ENCODE results near the gene MSANTD7. TPM values are rescaled to one million over a fixed set of nuclear protein-coding genes. Genes with fewer than 3 reads are reported as not detected.

MSANTD7 gene
- total RNA-seq, 1 experiment from 2014 or later: 14.3 TPM

DNA sequence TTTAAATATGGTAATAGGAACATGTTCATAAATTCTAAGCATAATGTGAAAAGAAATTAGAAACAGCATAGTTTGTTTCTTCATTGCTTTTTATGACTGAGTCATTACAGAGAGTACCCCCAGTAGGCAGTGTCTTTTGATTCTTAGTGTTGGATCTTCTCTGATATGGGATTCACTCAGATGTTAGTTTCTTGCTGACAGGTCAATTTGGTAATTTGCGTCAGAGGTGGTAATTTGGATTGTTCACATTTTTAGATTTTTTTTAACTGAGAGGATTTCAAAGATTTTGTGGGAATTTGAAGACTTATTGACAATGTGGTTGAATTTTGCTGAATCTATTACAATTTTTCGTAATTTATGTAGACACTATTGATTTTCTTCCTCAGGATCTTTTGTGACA is 2.1 kb downstream of the MSANTD7 start:
- peaks cover 70% of the 10 kb centered on the region for H3K79me2 ChIP-seq (ENCODE audit: insufficient read depth, low read length)
- no peaks in the 10 kb centered on the region for H3K27me3 ChIP-seq (ENCODE audit: insufficient read depth, low read length)
- intact Hi-C loops (cut with micrococcal nuclease): no loop called here
- peaks cover 4% of the 10 kb centered on the region; the same call in 1 of the 2 replicates for H4K20me1 ChIP-seq (ENCODE audit: insufficient read depth)
- no peaks in the 10 kb centered on the region for H3K9me2 ChIP-seq (ENCODE audit: insufficient read depth)
- DNase-seq (ENCODE audit: low read depth, low spot score) (no peak), ATAC-seq (no peak)
- no peak overlapping the region for H3K27ac ChIP-seq (ENCODE audit: low read depth, low read length)
- TF ChIP-seq EZH2phosphoT487 (IDR thresholded peaks at IDR 0.05; ENCODE audit: borderline replicate concordance) (no peak), FOSL1 (IDR thresholded peaks at IDR 0.05; ENCODE audit: low read depth) (no peak), MAX (IDR thresholded peaks at IDR 0.05) (no peak), ZBTB33 (IDR thresholded peaks at IDR 0.05; ENCODE audit: extremely low read depth, insufficient replicate concordance, low read length) (no peak), YY1 (IDR thresholded peaks at IDR 0.05; ENCODE audit: extremely low read depth, insufficient replicate concordance, low read depth, low read length) (no peak), RAD21 (IDR thresholded peaks at IDR 0.05; ENCODE audit: low read depth) (no peak), EZH2 (IDR thresholded peaks at IDR 0.05) (no peak), POLR2A (IDR thresholded peaks at IDR 0.05; ENCODE audit: borderline replicate concordance, extremely low read depth, insufficient read depth, insufficient read length) (no peak), CBX3 (IDR thresholded peaks at IDR 0.05; ENCODE audit: low read depth) (no peak), SIN3A (IDR thresholded peaks at IDR 0.05; ENCODE audit: low read depth) (no peak)
- TF ChIP-seq, protein P1, sequence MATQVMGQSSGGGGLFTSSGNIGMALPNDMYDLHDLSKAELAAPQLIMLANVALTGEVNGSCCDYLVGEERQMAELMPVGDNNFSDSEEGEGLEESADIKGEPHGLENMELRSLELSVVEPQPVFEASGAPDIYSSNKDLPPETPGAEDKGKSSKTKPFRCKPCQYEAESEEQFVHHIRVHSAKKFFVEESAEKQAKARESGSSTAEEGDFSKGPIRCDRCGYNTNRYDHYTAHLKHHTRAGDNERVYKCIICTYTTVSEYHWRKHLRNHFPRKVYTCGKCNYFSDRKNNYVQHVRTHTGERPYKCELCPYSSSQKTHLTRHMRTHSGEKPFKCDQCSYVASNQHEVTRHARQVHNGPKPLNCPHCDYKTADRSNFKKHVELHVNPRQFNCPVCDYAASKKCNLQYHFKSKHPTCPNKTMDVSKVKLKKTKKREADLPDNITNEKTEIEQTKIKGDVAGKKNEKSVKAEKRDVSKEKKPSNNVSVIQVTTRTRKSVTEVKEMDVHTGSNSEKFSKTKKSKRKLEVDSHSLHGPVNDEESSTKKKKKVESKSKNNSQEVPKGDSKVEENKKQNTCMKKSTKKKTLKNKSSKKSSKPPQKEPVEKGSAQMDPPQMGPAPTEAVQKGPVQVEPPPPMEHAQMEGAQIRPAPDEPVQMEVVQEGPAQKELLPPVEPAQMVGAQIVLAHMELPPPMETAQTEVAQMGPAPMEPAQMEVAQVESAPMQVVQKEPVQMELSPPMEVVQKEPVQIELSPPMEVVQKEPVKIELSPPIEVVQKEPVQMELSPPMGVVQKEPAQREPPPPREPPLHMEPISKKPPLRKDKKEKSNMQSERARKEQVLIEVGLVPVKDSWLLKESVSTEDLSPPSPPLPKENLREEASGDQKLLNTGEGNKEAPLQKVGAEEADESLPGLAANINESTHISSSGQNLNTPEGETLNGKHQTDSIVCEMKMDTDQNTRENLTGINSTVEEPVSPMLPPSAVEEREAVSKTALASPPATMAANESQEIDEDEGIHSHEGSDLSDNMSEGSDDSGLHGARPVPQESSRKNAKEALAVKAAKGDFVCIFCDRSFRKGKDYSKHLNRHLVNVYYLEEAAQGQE (IDR thresholded peaks at IDR 0.05; ENCODE audit: low read depth): no peak
- ChIA-PET CTCF (no interaction called here), POLR2A (no interaction called here), RAD21 (ENCODE audit: low non-redundant PET in 1 of 2, low total read pairs in 2 of 2, uncharacterized antibody in 2 of 2, unreplicated experiment in 2 of 2) (no interaction called here)
- H2AFZ ChIP-seq (ENCODE audit: low read depth, low read length, poor library complexity, severe bottlenecking): no peak overlapping the region
- H3K36me3 ChIP-seq (ENCODE audit: control insufficient read depth in 1 of 2, insufficient read depth in 2 of 2, low read length in 2 of 2): peaks cover 42 to 46% of the 10 kb centered on the region in 2 experiments; a peak in 3 of 4 replicates
- H3K9ac ChIP-seq (ENCODE audit: low read length): no peak overlapping the region
- TSS peak; percentile 25 for BruUV-seq (replicated peaks)
- H3K4me1 ChIP-seq (ENCODE audit: control insufficient read depth in 1 of 2, insufficient read depth in 2 of 2, low read length in 2 of 2): peaks cover 2 to 14% of the 10 kb centered on the region in 2 experiments; a peak in 3 of 4 replicates
- no peaks in the 10 kb centered on the region for H3K9me3 ChIP-seq (ENCODE audit: control insufficient read depth in 1 of 2, insufficient read depth in 1 of 2, low read depth in 1 of 2, low read length in 2 of 2)
- no peak overlapping the region for H3K4me3 ChIP-seq (replicated peaks in 1 of 2; ENCODE audit: low read depth in 1 of 2, low read length in 2 of 2)
- no peak overlapping the region; the same call in 1 of the 2 replicates for H3K4me2 ChIP-seq (ENCODE audit: low read length)
